Duodenal mucosa (tissue), 2 donors: ENCODE measurements around the gene WRAP73.

Experiments
- H3K27ac ChIP-seq: one replicate; pipeline ENCODE4 v1.7.0; 2013; ENCODE audit warnings: low read depth, low read length
- H3K27me3 ChIP-seq, 2 donors: one replicate each; pipeline ENCODE4 v1.7.0; 2013; ENCODE audit warnings: low read length in 2 of 2, control low read depth in 1 of 2; ENCODE audit not compliant: insufficient read depth in 2 of 2, control insufficient read depth in 1 of 2
- H3K36me3 ChIP-seq, 2 donors: one replicate each; pipeline ENCODE4 v1.7.0; 2013; ENCODE audit warnings: low read length in 2 of 2, control low read depth in 1 of 2; ENCODE audit not compliant: insufficient read depth in 2 of 2, control insufficient read depth in 1 of 2
- H3K4me1 ChIP-seq, 2 donors: one replicate each; pipeline ENCODE4 v1.7.0; 2013; ENCODE audit warnings: low read length in 2 of 2, control low read depth in 1 of 2; ENCODE audit not compliant: insufficient read depth in 2 of 2, control insufficient read depth in 1 of 2
- H3K4me3 ChIP-seq, 2 donors: one replicate each; pipeline ENCODE4 v1.7.0; 2013; ENCODE audit warnings: low read length in 2 of 2, low read depth in 1 of 2
- H3K9ac ChIP-seq, 2 donors: one replicate each; pipeline ENCODE4 v1.7.0; 2013; ENCODE audit warnings: low read length in 2 of 2, low read depth in 1 of 2
- H3K9me3 ChIP-seq, 2 donors: one replicate each; pipeline ENCODE4 v1.7.0; 2013; ENCODE audit warnings: low read length in 2 of 2, control low read depth in 1 of 2; ENCODE audit not compliant: control insufficient read depth in 1 of 2

Gene WRAP73

GRCh38 chr1:3606779-3607702 lies 42.9 kb downstream of the WRAP73 start:
- Histone ChIP-seq H3K36me3 (no peaks in the 10 kb centered on the region), H3K4me3 (no peak overlapping the region), H3K27ac (no peak overlapping the region), H3K9ac (no peak overlapping the region), H3K27me3 (peaks cover 11 to 15% of the 10 kb centered on the region in 2 donors), H3K9me3 (no peaks in the 10 kb centered on the region), H3K4me1 (peaks cover 0 to 11% of the 10 kb centered on the region in 2 donors)

DNA sequence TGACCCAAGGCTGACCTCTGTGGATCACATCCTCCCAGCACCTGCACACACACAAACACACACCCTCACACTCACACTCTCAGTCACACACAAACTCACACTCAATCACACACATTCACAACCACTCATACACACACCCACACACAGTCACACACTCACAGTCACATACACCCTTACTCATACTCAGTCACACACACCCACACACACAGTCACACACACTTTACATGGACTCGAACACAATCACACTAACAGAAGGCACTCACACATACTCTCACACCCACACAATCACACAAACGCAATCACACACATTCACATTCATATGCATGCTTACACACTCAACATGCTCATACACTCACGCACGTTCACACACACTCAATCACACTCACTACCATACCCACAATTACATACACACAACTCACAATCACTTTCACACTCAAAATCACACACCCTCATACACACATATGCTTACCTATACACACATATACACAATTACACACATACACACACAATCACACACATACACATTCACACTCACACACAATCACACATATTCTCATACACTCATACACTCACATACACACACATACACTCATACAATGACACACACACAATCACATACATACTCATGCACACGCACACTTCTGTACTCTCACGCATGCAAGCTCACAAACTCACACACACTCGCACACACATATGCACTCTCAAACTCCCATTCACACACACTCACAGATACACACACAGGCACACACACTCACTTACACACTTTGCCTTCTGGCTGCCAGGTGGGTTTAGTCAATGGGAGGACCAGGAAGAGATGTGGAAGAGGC lies 44.7 kb downstream of the WRAP73 start:
- Histone ChIP-seq H3K36me3 (no peaks in the 10 kb centered on the region), H3K27me3 (peaks cover 6 to 11% of the 10 kb centered on the region in 2 donors), H3K9ac (no peak overlapping the region), H3K27ac (no peak overlapping the region), H3K4me1 (no peaks in the 10 kb centered on the region), H3K9me3 (no peaks in the 10 kb centered on the region), H3K4me3 (no peak overlapping the region)

GRCh38 chr1:3604468-3604974 lies 45.4 kb downstream of the WRAP73 start:
- H3K36me3 ChIP-seq = no peaks in the 10 kb centered on the region
- H3K9ac ChIP-seq = no peak overlapping the region
- H3K4me1 ChIP-seq = no peaks in the 10 kb centered on the region
- no peak overlapping the region for H3K27ac ChIP-seq
- no peaks in the 10 kb centered on the region for H3K9me3 ChIP-seq
- no peak overlapping the region for H3K4me3 ChIP-seq
- peaks cover 0 to 4% of the 10 kb centered on the region in 2 donors for H3K27me3 ChIP-seq

GRCh38 chr1:3603571-3604467 lies 46.1 kb downstream of the WRAP73 start:
- Histone ChIP-seq H3K27ac (no peak overlapping the region), H3K27me3 (no peaks in the 10 kb centered on the region), H3K36me3 (no peaks in the 10 kb centered on the region), H3K4me3 (no peak overlapping the region), H3K9me3 (no peaks in the 10 kb centered on the region), H3K4me1 (peaks cover 0 to under 1% of the 10 kb centered on the region in 2 donors), H3K9ac (no peak overlapping the region)

GRCh38 chr1:3603156-3603555 lies 46.7 kb downstream of the WRAP73 start:
- Histone ChIP-seq H3K27ac (no peak overlapping the region), H3K36me3 (no peaks in the 10 kb centered on the region), H3K4me1 (peaks cover 0 to 7% of the 10 kb centered on the region in 2 donors), H3K9me3 (no peaks in the 10 kb centered on the region), H3K9ac (no peak overlapping the region), H3K27me3 (no peaks in the 10 kb centered on the region), H3K4me3 (no peak overlapping the region)

GRCh38 chr1:3602375-3602774 lies 47.5 kb downstream of the WRAP73 start:
- Histone ChIP-seq H3K4me1 (peaks cover 5 to 14% of the 10 kb centered on the region in 2 donors), H3K27me3 (no peaks in the 10 kb centered on the region), H3K36me3 (no peaks in the 10 kb centered on the region), H3K4me3 (no peak overlapping the region), H3K9me3 (no peaks in the 10 kb centered on the region), H3K9ac (no peak overlapping the region), H3K27ac (no peak overlapping the region)

DNA sequence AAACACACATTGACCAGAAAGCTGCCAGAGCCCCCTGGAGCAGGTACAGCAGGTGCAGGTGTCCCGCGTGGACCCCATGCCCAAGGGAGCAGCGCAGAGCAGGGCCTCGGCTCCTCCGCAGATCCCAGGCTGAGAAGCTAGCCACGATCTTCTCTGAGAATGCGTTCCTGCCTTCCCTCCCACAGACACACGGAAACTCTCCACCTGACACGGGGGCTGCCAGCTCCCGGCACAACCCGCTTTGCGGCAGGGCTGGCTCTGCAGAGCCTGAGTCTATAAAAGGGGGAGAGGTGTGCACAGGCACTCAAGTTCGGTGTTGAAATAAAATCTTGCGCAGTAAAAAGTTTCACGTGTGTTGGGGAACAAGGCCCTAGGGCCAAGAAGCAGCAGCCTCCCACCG lies 48.2 kb downstream of the WRAP73 start:
- Histone ChIP-seq H3K27ac (no peak overlapping the region), H3K9ac (no peak overlapping the region), H3K27me3 (no peaks in the 10 kb centered on the region), H3K4me3 (no peak overlapping the region), H3K9me3 (no peaks in the 10 kb centered on the region), H3K36me3 (no peaks in the 10 kb centered on the region), H3K4me1 (peaks cover 9 to 16% of the 10 kb centered on the region in 2 donors)

GRCh38 chr1:3600354-3600753 lies 49.5 kb downstream of the WRAP73 start:
- H3K27me3 ChIP-seq = no peaks in the 10 kb centered on the region
- no peaks in the 10 kb centered on the region for H3K9me3 ChIP-seq
- H3K36me3 ChIP-seq = no peaks in the 10 kb centered on the region
- H3K4me1 ChIP-seq = peaks cover 9 to 16% of the 10 kb centered on the region in 2 donors
- no peak overlapping the region for H3K27ac ChIP-seq
- H3K9ac ChIP-seq = no peak overlapping the region
- H3K4me3 ChIP-seq = no peak overlapping the region

- no peak overlapping the region for H3K27ac ChIP-seq
- no peak overlapping the region for H3K9ac ChIP-seq
- no peaks in the 10 kb centered on the region for H3K9me3 ChIP-seq
- H3K4me3 ChIP-seq = no peak overlapping the region
- no peaks in the 10 kb centered on the region for H3K27me3 ChIP-seq
- no peaks in the 10 kb centered on the region for H3K36me3 ChIP-seq
- H3K4me1 ChIP-seq = peaks cover 9 to 16% of the 10 kb centered on the region in 2 donors
These were observed 50.1 kb downstream of the WRAP73 start for GRCh38 chr1:3599816-3600215.
